Hepatocyte (in vitro differentiated cells): ENCODE data around the gene CCDC187. TPM values are rescaled to one million over a fixed set of nuclear protein-coding genes. Genes with fewer than 3 reads are reported as not detected.

ENCODE experiments used
- DNase-seq: peaks from one replicate; pipeline ENCODE4 v3.0.0-alpha.2; 2016; ENCODE audit warnings: low spot score
- H2AFZ ChIP-seq: fragments of 200-600 bp; sonication (generic); 2 replicates; pipeline ENCODE4 v1.6.0; 2016; ENCODE audit warnings: antibody characterized with exemption, mild to moderate bottlenecking
- H3K27ac ChIP-seq: fragments of 200-600 bp; sonication (generic); 2 replicates; pipeline ENCODE4 v1.5.1; 2016; ENCODE audit warnings: mild to moderate bottlenecking
- H3K27me3 ChIP-seq: fragments of 200-600 bp; sonication (generic); 2 replicates; pipeline ENCODE4 v1.6.1; 2016
- H3K36me3 ChIP-seq: fragments of 200-600 bp; sonication (generic); replicated peaks from 2 replicates; pipeline ENCODE4 v1.5.1; 2016; ENCODE audit warnings: low read depth; ENCODE audit not compliant: insufficient read depth
- H3K4me1 ChIP-seq: fragments of 200-600 bp; sonication (generic); 2 replicates; pipeline ENCODE4 v1.5.1; 2016; ENCODE audit warnings: mild to moderate bottlenecking, moderate library complexity; ENCODE audit not compliant: insufficient read depth
- H3K4me2 ChIP-seq: fragments of 200-600 bp; sonication (generic); 2 replicates; pipeline ENCODE4 v1.6.0; 2016
- H3K4me3 ChIP-seq: fragments of 200-600 bp; sonication (generic); 2 replicates; pipeline ENCODE4 v1.5.1; 2016; ENCODE audit warnings: mild to moderate bottlenecking
- H3K79me2 ChIP-seq: fragments of 200-600 bp; sonication (generic); 2 replicates; pipeline ENCODE4 v1.6.0; 2017; ENCODE audit warnings: mild to moderate bottlenecking
- H3K9me2 ChIP-seq: fragments of 200-600 bp; sonication (generic); replicated peaks from 2 replicates; pipeline ENCODE4 v1.6.0; 2017; ENCODE audit warnings: mild to moderate bottlenecking; ENCODE audit not compliant: insufficient read depth
- H3K9me3 ChIP-seq: fragments of 200-600 bp; sonication (generic); 2 replicates; pipeline ENCODE4 v1.5.1; 2016; ENCODE audit warnings: low read depth, mild to moderate bottlenecking
- H4K20me1 ChIP-seq: fragments of 200-600 bp; sonication (generic); 2 replicates; pipeline ENCODE4 v1.6.0; 2016; ENCODE audit warnings: mild to moderate bottlenecking; ENCODE audit not compliant: insufficient read depth, poor library complexity, severe bottlenecking
- CTCF ChIP-seq: fragments of 200-600 bp; sonication (generic); IDR thresholded peaks from 2 replicates; pipeline ENCODE4 v1.5.1; 2016; ENCODE audit warnings: antibody characterized with exemption, mild to moderate bottlenecking; ENCODE audit not compliant: poor library complexity
- EZH2 ChIP-seq: fragments of 200-600 bp; sonication (generic); IDR thresholded peaks from 2 replicates; pipeline ENCODE4 v1.6.1; 2016; ENCODE audit warnings: antibody characterized with exemption, mild to moderate bottlenecking, borderline replicate concordance
- EZH2phosphoT487 ChIP-seq: fragments of 200-600 bp; sonication (generic); IDR thresholded peaks from one replicate; pipeline ENCODE4 v1.6.1; 2018; ENCODE audit warnings: antibody characterized with exemption, mild to moderate bottlenecking, low read depth, moderate library complexity; ENCODE audit not compliant: unreplicated experiment, severe bottlenecking
- WGBS: methylation state at CpG from one replicate; pipeline ENCODE4 v1.1.6; 2016; ENCODE audit warnings: low lambda C conversion rate; ENCODE audit errors: missing lambda C conversion rate; 5-methylcytosine and 5-hydroxymethylcytosine counted together
- polyA plus RNA-seq: library from polyadenylated mRNA; unstranded; fragments of >200 nt; fragmentation: Nextera tagmentation; extraction: Ambion mirVana; gene quantifications from 2 replicates; pipeline ENCODE4 v1.2.1, GENCODE V29; 2016
- total RNA-seq: library from RNA; depleted of rRNA; stranded (reverse); fragments of >200 nt; gene quantifications from 2 replicates; pipeline ENCODE4 v1.2.3, GENCODE V29; 2014

Gene CCDC187
- total and polyA plus RNA-seq, 2 experiments from 2014 or later = 0.60 to 0.75 TPM

- no peaks in the 10 kb centered on the region for H3K4me1 ChIP-seq
- H3K4me3 ChIP-seq = no peak overlapping the region
- peaks cover 14% of the 10 kb centered on the region for H3K27me3 ChIP-seq
- no peaks in the 10 kb centered on the region for H3K36me3 ChIP-seq
- DNase-seq = no peak
- WGBS = over 99% methylated on average over 15 of the region's 17 CpGs
- H3K27ac ChIP-seq = no peak overlapping the region
- H4K20me1 ChIP-seq = peaks cover 12% of the 10 kb centered on the region
- no peak overlapping the region for H3K4me2 ChIP-seq
- no peak overlapping the region for H2AFZ ChIP-seq
- TF ChIP-seq CTCF (no peak), EZH2phosphoT487 (no peak)
- no peaks in the 10 kb centered on the region for H3K9me3 ChIP-seq
- H3K9me2 ChIP-seq = no peaks in the 10 kb centered on the region
- no peaks in the 10 kb centered on the region for H3K79me2 ChIP-seq
These were observed 94.7 kb downstream of the CCDC187 start for GRCh38 chr9:136209232-136209631.

- no peaks in the 10 kb centered on the region for H3K4me1 ChIP-seq
- no peaks in the 10 kb centered on the region for H3K36me3 ChIP-seq
- no peak overlapping the region for H3K4me3 ChIP-seq
- TF ChIP-seq EZH2 (no peak), EZH2phosphoT487 (no peak), CTCF (no peak)
- H3K79me2 ChIP-seq = no peaks in the 10 kb centered on the region
- 94% methylated on average over 17 of the region's 17 CpGs for WGBS
- H4K20me1 ChIP-seq = peaks cover 12% of the 10 kb centered on the region
- no peak for DNase-seq
- no peak overlapping the region for H3K27ac ChIP-seq
- H3K4me2 ChIP-seq = no peak overlapping the region
- no peaks in the 10 kb centered on the region for H3K9me2 ChIP-seq
- H3K9me3 ChIP-seq = no peaks in the 10 kb centered on the region
- H2AFZ ChIP-seq = no peak overlapping the region
- H3K27me3 ChIP-seq = peaks cover 20% of the 10 kb centered on the region
These were observed 95.2 kb downstream of the CCDC187 start for GRCh38 chr9:136208675-136209074.

GRCh38 chr9:136207616-136208015 lies 96.3 kb downstream of the CCDC187 start:
- no peaks in the 10 kb centered on the region for H3K36me3 ChIP-seq
- WGBS = 85% methylated on average over 9 of the region's 9 CpGs
- no peaks in the 10 kb centered on the region for H3K79me2 ChIP-seq
- no peak overlapping the region for H3K4me3 ChIP-seq
- no peak overlapping the region for H2AFZ ChIP-seq
- peaks cover 27% of the 10 kb centered on the region for H3K27me3 ChIP-seq
- H3K9me3 ChIP-seq = no peaks in the 10 kb centered on the region
- H3K4me2 ChIP-seq = no peak overlapping the region
- no peak for TF ChIP-seq CTCF
- no peak for TF ChIP-seq EZH2
- no peak for TF ChIP-seq EZH2phosphoT487
- no peak overlapping the region for H3K27ac ChIP-seq
- H3K4me1 ChIP-seq = no peaks in the 10 kb centered on the region
- DNase-seq = no peak
- no peaks in the 10 kb centered on the region for H3K9me2 ChIP-seq
- peaks cover 12% of the 10 kb centered on the region for H4K20me1 ChIP-seq

- TF ChIP-seq EZH2phosphoT487 (no peak), CTCF (no peak), EZH2 (no peak)
- Histone ChIP-seq H3K4me1 (no peaks in the 10 kb centered on the region), H3K27ac (no peak overlapping the region), H3K36me3 (no peaks in the 10 kb centered on the region), H4K20me1 (peaks cover 12% of the 10 kb centered on the region), H3K9me2 (no peaks in the 10 kb centered on the region), H3K4me2 (no peak overlapping the region), H3K27me3 (peaks cover 35% of the 10 kb centered on the region), H3K9me3 (no peaks in the 10 kb centered on the region), H2AFZ (no peak overlapping the region), H3K4me3 (no peak overlapping the region), H3K79me2 (no peaks in the 10 kb centered on the region)
- 72% methylated on average over 16 of the region's 16 CpGs for WGBS
- DNase-seq = no peak
These were observed 97.2 kb downstream of the CCDC187 start for GRCh38 chr9:136206602-136207275.
